Stomach (tissue), 9 donors: ENCODE data around the gene CTDP1. TPM values are rescaled to one million over a fixed set of nuclear protein-coding genes. Genes with fewer than 3 reads are reported as not detected.

ENCODE experiments used
- DNase-seq, 2 donors: peaks; one replicate each; pipeline versions ENCODE4 v3.0.0 to v3.0.0-alpha.2; 2013 to 2019
- H3K27ac ChIP-seq, 5 donors: fragments of 200-600 bp in 4 of 5; sonication (generic) in 4 of 5; one replicate each; pipeline ENCODE4 v1.5.1; 2013 to 2019; ENCODE audit warnings: mild to moderate bottlenecking in 1 of 5, moderate library complexity in 1 of 5
- H3K27me3 ChIP-seq, 3 donors: fragments of 200-600 bp; sonication (generic); one replicate each; pipeline ENCODE4 v1.5.1; 2017 to 2019; ENCODE audit warnings: mixed run types in 1 of 3
- H3K36me3 ChIP-seq, 4 donors: fragments of 200-600 bp; sonication (generic); 1 replicate in 3 of 4; 2 replicates in 1 of 4; pipeline ENCODE4 v1.5.1; 2016 to 2019
- H3K4me1 ChIP-seq, 4 donors: fragments of 200-600 bp; sonication (generic); one replicate each; pipeline ENCODE4 v1.5.1; 2016 to 2019
- H3K4me3 ChIP-seq, 4 donors: fragments of 200-600 bp; sonication (generic) in 3 of 4; one replicate each; pipeline ENCODE4 v1.5.1; 2016 to 2019; ENCODE audit warnings: mild to moderate bottlenecking in 1 of 4
- H3K9me3 ChIP-seq, 4 donors: fragments of 200-600 bp; sonication (generic); one replicate each; pipeline ENCODE4 v1.5.1; 2016 to 2019
- CTCF ChIP-seq, 7 experiments: fragments of 450-650 bp in 4 of 7; fragments of 200-600 bp in 3 of 7; sonication (generic) in 3 of 7; IDR thresholded peaks; one replicate each; pipeline ENCODE4 v1.5.1; 2016 to 2019; ENCODE audit warnings: antibody characterized with exemption in 7 of 7, control low read depth in 2 of 7, mild to moderate bottlenecking in 1 of 7
- EP300 ChIP-seq: sonication (generic); formaldehyde crosslinking; IDR thresholded peaks from one replicate; pipeline ENCODE4 v1.6.1; 2017; ENCODE audit warnings: antibody characterized with exemption
- POLR2A ChIP-seq, 4 donors: fragments of 450-650 bp; IDR thresholded peaks; one replicate each; pipeline ENCODE4 v1.6.1; 2016; ENCODE audit warnings: antibody characterized with exemption in 4 of 4, control low read depth in 2 of 4, mild to moderate bottlenecking in 1 of 4, moderate library complexity in 1 of 4
- POLR2AphosphoS5 ChIP-seq, 3 donors: sonication (generic); formaldehyde crosslinking; IDR thresholded peaks; one replicate each; pipeline ENCODE4 v1.6.1; 2016; ENCODE audit warnings: antibody characterized with exemption in 3 of 3
- WGBS, 5 donors: extraction: QIAGEN DNeasy Blood & Tissue Kit in 3 of 5; methylation state at CpG; one replicate each; pipeline versions ENCODE4 v1.1.5 to v1.1.7; 2013 to 2018; 5-methylcytosine and 5-hydroxymethylcytosine counted together
- intact Hi-C: fragments of 100-400 bp; cut with DNase I; formaldehyde crosslinking; loops from one replicate; pipeline ENCODE4 v1.15.1; 2023; ENCODE audit warnings: low total_unique reads
- polyA plus RNA-seq, 3 donors: library from polyadenylated mRNA; stranded (reverse); fragments of 200-250 nt; gene quantifications; one replicate each; pipeline ENCODE4 v1.2.3, GENCODE V29; 2013
- total RNA-seq, 5 donors: library from RNA; depleted of rRNA; stranded (reverse); fragments of >200 nt; gene quantifications; one replicate each; pipeline versions ENCODE4 v1.1.0 to v1.2.3, GENCODE V29; 2014 to 2016
- donor health status: healthy with polysubstance abuse.
- donor health status: Bipolar disorder and iron deficiency.
- donor health status: healthy.

The CTDP1 gene
- total and polyA plus RNA-seq, 8 donors: 7.6 to 50.7 (median 16.8) TPM

- Histone ChIP-seq H3K36me3 (peaks cover 34 to 95% (median 87%) of the 10 kb centered on the region in 4 donors), H3K4me3 (no peak overlapping the region), H3K27ac (no peak overlapping the region), H3K9me3 (no peaks in the 10 kb centered on the region), H3K27me3 (no peaks in the 10 kb centered on the region), H3K4me1 (no peaks in the 10 kb centered on the region)
- 94 to 98% (median 97%) methylated on average over 28 of the region's 28 CpGs for WGBS, 5 donors
- TF ChIP-seq EP300 (no peak), CTCF (IDR thresholded peaks at IDR 0.05) (no peak), POLR2A (IDR thresholded peaks at IDR 0.05) (no peak), POLR2AphosphoS5 (IDR thresholded peaks at IDR 0.05) (no peak)
- intact Hi-C loops: no loop called here
- no peak for DNase-seq
Observed at GRCh38 chr18:79705272-79705671, 25.7 kb downstream of the CTDP1 start.

- Histone ChIP-seq H3K27me3 (no peaks in the 10 kb centered on the region), H3K27ac (no peak overlapping the region), H3K36me3 (peaks cover 28 to 95% (median 87%) of the 10 kb centered on the region in 4 donors), H3K4me3 (no peak overlapping the region), H3K9me3 (no peaks in the 10 kb centered on the region), H3K4me1 (no peaks in the 10 kb centered on the region)
- DNase-seq: no peak
- whole genome bisulfite sequencing, 5 donors: 90 to 97% (median 94%) methylated on average over 8 to 14 of the region's 14 CpGs
- TF ChIP-seq POLR2AphosphoS5 (IDR thresholded peaks at IDR 0.05) (no peak), POLR2A (IDR thresholded peaks at IDR 0.05) (no peak), CTCF (IDR thresholded peaks at IDR 0.05) (no peak), EP300 (no peak)
- intact Hi-C loops: no loop called here
Observed at GRCh38 chr18:79706006-79706405, 26.4 kb downstream of the CTDP1 start.

DNA sequence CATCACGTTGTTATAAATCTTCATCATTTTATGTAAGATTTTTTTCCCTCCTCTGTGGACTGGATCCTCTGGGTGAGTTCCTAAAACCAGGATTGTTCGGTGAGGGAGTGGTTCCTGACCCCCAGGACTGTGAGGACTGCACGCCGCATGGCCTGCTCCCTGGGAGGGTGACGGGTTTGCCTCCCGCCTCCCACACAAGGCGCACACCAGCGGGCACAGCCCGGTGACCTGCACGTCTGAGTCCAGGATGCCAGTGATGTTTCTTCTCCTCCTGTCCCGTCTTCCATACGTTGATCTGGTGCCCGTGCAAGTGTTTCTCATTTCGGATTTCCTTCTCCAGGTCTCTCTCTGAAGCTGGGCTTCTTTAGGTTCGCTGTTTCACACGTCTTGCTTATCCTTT is 27.1 kb downstream of the CTDP1 start:
- TF ChIP-seq POLR2AphosphoS5 (IDR thresholded peaks at IDR 0.05) (no peak), POLR2A (IDR thresholded peaks at IDR 0.05) (no peak), EP300 (no peak), CTCF (IDR thresholded peaks at IDR 0.05) (no peak)
- no peak overlapping the region for H3K4me3 ChIP-seq
- H3K27me3 ChIP-seq: no peaks in the 10 kb centered on the region
- no peaks in the 10 kb centered on the region for H3K4me1 ChIP-seq
- no peak for DNase-seq
- H3K27ac ChIP-seq: no peak overlapping the region
- 92 to 97% (median 96%) methylated on average over 16 of the region's 16 CpGs for WGBS, 5 donors
- intact Hi-C loops: no loop called here
- peaks cover 26 to 96% (median 90%) of the 10 kb centered on the region in 4 donors for H3K36me3 ChIP-seq
- no peaks in the 10 kb centered on the region for H3K9me3 ChIP-seq

GRCh38 chr18:79707239-79707638 is 27.6 kb downstream of the CTDP1 start:
- intact Hi-C loops: no loop called here
- Histone ChIP-seq H3K9me3 (no peaks in the 10 kb centered on the region), H3K27ac (no peak overlapping the region), H3K36me3 (peaks cover 26 to 97% (median 96%) of the 10 kb centered on the region in 4 donors), H3K4me1 (no peaks in the 10 kb centered on the region), H3K4me3 (no peak overlapping the region), H3K27me3 (no peaks in the 10 kb centered on the region)
- TF ChIP-seq POLR2A (IDR thresholded peaks at IDR 0.05) (no peak), EP300 (no peak), POLR2AphosphoS5 (IDR thresholded peaks at IDR 0.05) (no peak), CTCF (IDR thresholded peaks at IDR 0.05) (no peak)
- 89 to 97% (median 95%) methylated on average over 19 of the region's 19 CpGs for WGBS, 5 donors
- no peak for DNase-seq
